GM10248 (cell line): Measurements from ENCODE around the gene TRERF1.

Source experiments
- CTCF ChIA-PET: fragments of 300-600 bp; sonication (Branson Sonifier 250); formaldehyde crosslinking; extraction: SDS; loops from one replicate; lab custom pipeline; 2021; ENCODE audit warnings: antibody characterized with exemption; lab: Yijun Ruan, JAX
- POLR2A ChIA-PET: fragments of 350-650 bp; sonication (Branson Sonifier 250); formaldehyde crosslinking; extraction: SDS; loops from one replicate; lab custom pipeline; 2020; ENCODE audit warnings: antibody characterized with exemption; lab: Yijun Ruan, JAX
- DNase-seq: peaks from one replicate; pipeline ENCODE4 v3.0.0; 2012; ENCODE audit errors: extremely low spot score
- TF ChIP-seq, protein P1 (sequence below): IDR thresholded peaks from 2 replicates; pipeline ENCODE4 v1.5.1; 2012; ENCODE audit warnings: mild to moderate bottlenecking, low read depth; ENCODE audit errors: extremely low read depth, missing control alignments, control extremely low read depth

The TRERF1 gene

GRCh38 chr6:42433409-42433808, 18.3 kb downstream of the TRERF1 start:
- TF ChIP-seq, protein P1, sequence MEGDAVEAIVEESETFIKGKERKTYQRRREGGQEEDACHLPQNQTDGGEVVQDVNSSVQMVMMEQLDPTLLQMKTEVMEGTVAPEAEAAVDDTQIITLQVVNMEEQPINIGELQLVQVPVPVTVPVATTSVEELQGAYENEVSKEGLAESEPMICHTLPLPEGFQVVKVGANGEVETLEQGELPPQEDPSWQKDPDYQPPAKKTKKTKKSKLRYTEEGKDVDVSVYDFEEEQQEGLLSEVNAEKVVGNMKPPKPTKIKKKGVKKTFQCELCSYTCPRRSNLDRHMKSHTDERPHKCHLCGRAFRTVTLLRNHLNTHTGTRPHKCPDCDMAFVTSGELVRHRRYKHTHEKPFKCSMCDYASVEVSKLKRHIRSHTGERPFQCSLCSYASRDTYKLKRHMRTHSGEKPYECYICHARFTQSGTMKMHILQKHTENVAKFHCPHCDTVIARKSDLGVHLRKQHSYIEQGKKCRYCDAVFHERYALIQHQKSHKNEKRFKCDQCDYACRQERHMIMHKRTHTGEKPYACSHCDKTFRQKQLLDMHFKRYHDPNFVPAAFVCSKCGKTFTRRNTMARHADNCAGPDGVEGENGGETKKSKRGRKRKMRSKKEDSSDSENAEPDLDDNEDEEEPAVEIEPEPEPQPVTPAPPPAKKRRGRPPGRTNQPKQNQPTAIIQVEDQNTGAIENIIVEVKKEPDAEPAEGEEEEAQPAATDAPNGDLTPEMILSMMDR = no peak
- no peak for DNase-seq
- ChIA-PET POLR2A (no interaction called here), CTCF (interaction anchor here (1.1 to 1.7 kb wide), 2 partner anchors 14 to 114 kb away, joined by 3 to 5 read pairs; no protein-coding TSS in a partner anchor)

GRCh38 chr6:42431877-42432276, 19.8 kb downstream of the TRERF1 start:
- TF ChIP-seq, protein P1 = no peak
- no peak for DNase-seq
- ChIA-PET POLR2A (no interaction called here), CTCF (interaction anchor here (1.0 to 1.7 kb wide), 4 partner anchors 15 to 115 kb away, joined by 3 to 5 read pairs (median 3); no protein-coding TSS in a partner anchor)

GRCh38 chr6:42431356-42431755, 20.4 kb downstream of the TRERF1 start:
- CTCF ChIA-PET = interaction anchor here (1.0 to 1.2 kb wide), 3 partner anchors 18 to 116 kb away, joined by 3 read pairs; no protein-coding TSS in a partner anchor
- TF ChIP-seq, protein P1 = no peak
- DNase-seq = no peak
- POLR2A ChIA-PET = no interaction called here

DNA sequence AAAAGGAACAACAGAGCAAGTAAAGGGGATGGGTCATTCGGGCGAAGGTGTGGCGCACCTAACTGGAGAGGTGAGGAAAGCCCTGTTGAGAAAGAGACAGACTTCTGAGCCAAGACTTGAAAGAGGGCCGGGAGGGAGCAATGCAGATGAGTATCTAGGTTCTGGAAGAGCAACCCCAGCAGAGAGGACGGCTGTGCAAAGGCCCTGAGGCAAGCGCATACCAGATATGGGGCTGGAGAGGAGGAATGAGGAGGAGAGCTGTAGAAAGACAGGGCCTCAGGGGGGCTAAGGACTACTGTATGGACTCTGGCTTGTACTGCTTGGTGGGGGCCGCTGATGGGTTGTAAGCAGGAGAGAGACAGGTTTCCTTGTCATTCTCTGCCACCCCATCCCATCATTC, 21.9 kb downstream of the TRERF1 start:
- DNase-seq = no peak
- POLR2A ChIA-PET = no interaction called here
- CTCF ChIA-PET = no interaction called here
- TF ChIP-seq, protein P1 = no peak

DNA sequence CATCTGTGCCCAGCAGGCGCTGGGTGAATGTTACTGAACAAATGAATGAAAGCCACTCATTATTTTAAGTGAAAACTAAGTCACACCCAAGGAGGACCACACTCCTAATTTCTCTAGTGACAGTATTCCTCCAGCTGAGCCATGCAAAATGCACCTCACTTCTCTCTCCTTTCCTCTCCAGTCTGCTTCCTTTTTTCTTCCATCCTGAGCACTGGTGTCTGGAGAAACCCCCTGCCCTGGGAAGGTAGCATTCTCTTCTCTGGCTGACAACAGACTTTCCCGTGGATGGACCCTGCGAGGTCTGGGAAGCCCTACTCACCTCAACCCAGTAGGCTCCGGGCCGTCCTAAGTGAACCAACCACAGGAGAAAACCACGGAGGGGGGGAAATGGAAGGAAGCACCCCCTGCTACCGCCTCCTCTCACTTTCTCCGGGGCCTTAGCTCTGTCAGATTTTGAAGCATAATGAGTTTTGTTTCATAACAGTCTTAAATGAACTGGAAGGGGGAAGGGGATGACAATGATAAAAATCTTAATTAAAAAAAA, 22.6 kb downstream of the TRERF1 start:
- ChIA-PET CTCF (interaction anchor here (1.4 kb wide), 1 partner anchor 13 kb away, joined by 6 read pairs; no protein-coding TSS in a partner anchor), POLR2A (no interaction called here)
- TF ChIP-seq, protein P1 = no peak
- no peak for DNase-seq

DNA sequence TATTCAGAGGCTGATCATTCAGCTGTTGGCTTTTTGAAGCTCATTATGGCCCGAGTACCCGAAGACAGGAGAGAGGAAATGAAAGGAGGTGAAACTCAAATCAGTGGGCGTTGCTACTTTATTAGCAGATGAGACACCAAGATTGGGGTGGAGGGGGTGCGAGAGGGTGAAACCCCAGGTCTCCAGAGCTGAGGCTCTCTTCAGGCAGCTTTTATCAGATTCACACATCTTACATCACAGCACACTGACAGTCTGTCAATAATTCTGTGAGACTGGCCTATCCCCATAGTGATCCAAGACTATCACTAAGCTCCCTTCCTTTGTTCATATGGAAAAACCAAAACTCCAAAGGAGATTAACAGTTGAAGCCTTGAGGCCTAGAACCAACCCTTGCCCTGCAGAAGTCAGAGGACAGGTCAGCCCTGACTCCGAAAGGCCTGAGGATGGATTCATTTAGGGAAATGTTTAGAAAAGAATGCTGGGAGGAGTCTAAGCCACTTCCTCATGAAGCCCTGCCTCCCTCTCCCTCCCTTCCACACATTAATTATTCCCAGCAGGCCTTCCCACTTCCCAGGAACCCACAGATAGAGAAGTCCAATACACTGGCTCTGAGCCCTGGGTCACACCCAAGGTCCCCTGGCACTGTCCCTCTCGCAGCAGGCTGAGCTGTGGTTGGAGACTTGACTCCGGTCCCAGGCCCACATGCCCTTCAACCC, 23.2 kb downstream of the TRERF1 start:
- TF ChIP-seq, protein P1 = no peak
- ChIA-PET CTCF (interaction anchor here (0.7 to 2.5 kb wide), 5 partner anchors 14 to 78 kb away, joined by 3 to 6 read pairs (median 3); partner anchors contain the start of gene TRERF1), POLR2A (no interaction called here)

More for the DNA sequence above, 23.2 kb downstream of the TRERF1 start:
- DNase-seq = peak; percentile 82
